Adrenal gland (tissue), 12 donors: ENCODE measurements around the gene ZHX3. TPM values are rescaled to one million over a fixed set of nuclear protein-coding genes. Genes with fewer than 3 reads are reported as not detected.

Experiments
- DNase-seq, 7 donors: peaks; one replicate each; pipeline ENCODE4 v3.0.0-alpha.2; 2019 to 2020
- H3K27ac ChIP-seq, 5 donors: fragments of 200-600 bp; sonication (generic) in 4 of 5; 1 replicate in 3 of 5; 2 replicates in 2 of 5; pipeline versions ENCODE4 v1.5.1 to v1.8.0; 2016 to 2020; ENCODE audit warnings: mild to moderate bottlenecking in 1 of 5
- H3K27me3 ChIP-seq: fragments of 200-600 bp; 2 replicates; pipeline ENCODE4 v1.8.0; 2021
- H3K36me3 ChIP-seq, 2 donors: fragments of 200-600 bp; replicated peaks in 1 of 2; 1 replicate in 1 of 2; 2 replicates in 1 of 2; pipeline versions ENCODE4 v1.5.1 to v1.8.0; 2018 to 2022
- H3K4me1 ChIP-seq, 2 donors: fragments of 200-600 bp; replicated peaks in 1 of 2; 1 replicate in 1 of 2; 2 replicates in 1 of 2; pipeline versions ENCODE4 v1.5.1 to v1.8.0; 2018 to 2021
- H3K4me3 ChIP-seq, 4 donors: fragments of 200-600 bp; sonication (generic) in 3 of 4; one replicate each; pipeline ENCODE4 v1.5.1; 2016 to 2018
- H3K9me3 ChIP-seq, 3 donors: fragments of 200-600 bp; sonication (generic) in 1 of 3; replicated peaks in 1 of 3; 1 replicate in 2 of 3; 2 replicates in 1 of 3; pipeline versions ENCODE4 v1.5.1 to v1.8.0; 2016 to 2021
- CTCF ChIP-seq, 6 experiments: fragments of 450-650 bp in 4 of 6; fragments of 200-600 bp in 2 of 6; sonication (generic) in 1 of 6; IDR thresholded peaks; 1 replicate in 5 of 6; 2 replicates in 1 of 6; pipeline versions ENCODE4 v1.5.1 to v1.8.0; 2016 to 2021; ENCODE audit warnings: antibody characterized with exemption in 6 of 6, mild to moderate bottlenecking in 2 of 6, moderate library complexity in 1 of 6
- POLR2A ChIP-seq, 2 donors: fragments of 450-650 bp; IDR thresholded peaks; one replicate each; pipeline ENCODE4 v1.6.1; 2017; ENCODE audit warnings: antibody characterized with exemption in 2 of 2, mild to moderate bottlenecking in 2 of 2, moderate library complexity in 1 of 2
- WGBS, 4 donors: extraction: QIAGEN DNeasy Blood & Tissue Kit in 2 of 4; methylation state at CpG; one replicate each; pipeline versions ENCODE4 v1.1.5 to v1.1.7; 2013 to 2017; 5-methylcytosine and 5-hydroxymethylcytosine counted together
- intact Hi-C, 2 donors: fragments of 100-400 bp; cut with DNase I; formaldehyde crosslinking; loops; one replicate each; pipeline versions ENCODE4 v1.14.1 to v1.15.0; 2022 to 2023
- polyA plus RNA-seq, 3 donors: library from polyadenylated mRNA; stranded (reverse); fragments of 200-250 nt in 2 of 3; fragments of 350-450 nt in 1 of 3; fragmentation: Illumina TruSeq in 1 of 3; extraction: RNeasy Lipid Tissue Mini Kit (QIAGEN cat#74804) in 1 of 3; gene quantifications; one replicate each; pipeline ENCODE4 v1.2.3, GENCODE V29; 2013 to 2014
- total RNA-seq, 9 donors: library from RNA; depleted of rRNA in 4 of 9; stranded (reverse); fragments of >200 nt in 4 of 9; fragments of 120-200 nt in 1 of 9; fragmentation: NEBNext Ultra II Directional in 1 of 9; extraction: Animal tissue kit (Norgen Biotek cat#: 25700) in 1 of 9; gene quantifications; one replicate each; pipeline versions ENCODE4 v1.1.0 to v1.2.4, GENCODE V29; 2013 to 2023
- donor health status: healthy with polysubstance abuse.
- donor health status: Bipolar disorder and iron deficiency.
- donor health status: DM: yes; HTN: yes; CAD: no.
- donor health status: DM: no; HTN: no; CAD: no.
- donor health status: DM: no; HTN: no; CAD: no.
- donor health status: DM: yes; HTN: yes; CAD: no.

The ZHX3 gene
- total and polyA plus RNA-seq, 12 donors = 20.7 to 91.1 (median 51.2) TPM

- peaks cover 0 to 79% of the 10 kb centered on the region in 2 donors for H3K36me3 ChIP-seq
- WGBS, 4 donors = 90 to 92% (median 90%) methylated on average over 16 to 27 of the region's 27 CpGs
- TF ChIP-seq CTCF (IDR thresholded peaks at IDR 0.05) = no peak
- TF ChIP-seq POLR2A (IDR thresholded peaks at IDR 0.05) = no peak
- H3K9me3 ChIP-seq = no peaks in the 10 kb centered on the region
- no peak overlapping the region for H3K4me3 ChIP-seq
- peak in 1 of 7 donors; percentile 10 for DNase-seq
- intact Hi-C loops = no loop called here
- H3K27ac ChIP-seq = no peak overlapping the region
- H3K4me1 ChIP-seq = no peaks in the 10 kb centered on the region
- H3K27me3 ChIP-seq = no peaks in the 10 kb centered on the region
Measured at GRCh38 chr20:41166201-41167117, 151.1 kb downstream of the ZHX3 start.

GRCh38 chr20:41165001-41165882 is 152.3 kb downstream of the ZHX3 start:
- no peaks in the 10 kb centered on the region for H3K27me3 ChIP-seq
- H3K27ac ChIP-seq = no peak overlapping the region
- 88 to 95% (median 93%) methylated on average over 19 to 24 of the region's 24 CpGs for WGBS, 4 donors
- intact Hi-C loops = no loop called here
- TF ChIP-seq POLR2A (IDR thresholded peaks at IDR 0.05) (no peak), CTCF (IDR thresholded peaks at IDR 0.05) (no peak)
- H3K4me1 ChIP-seq = no peaks in the 10 kb centered on the region
- H3K36me3 ChIP-seq = peaks cover 0 to 78% of the 10 kb centered on the region in 2 donors
- no peak overlapping the region for H3K4me3 ChIP-seq
- H3K9me3 ChIP-seq = no peaks in the 10 kb centered on the region
- DNase-seq = peak in 1 of 7 donors; percentile 0

GRCh38 chr20:41163821-41164220 is 153.7 kb downstream of the ZHX3 start:
- Histone ChIP-seq H3K4me1 (no peaks in the 10 kb centered on the region), H3K27ac (no peak overlapping the region), H3K36me3 (peaks cover 0 to 72% of the 10 kb centered on the region in 2 donors), H3K4me3 (no peak overlapping the region), H3K27me3 (no peaks in the 10 kb centered on the region), H3K9me3 (no peaks in the 10 kb centered on the region)
- no peak for TF ChIP-seq CTCF (IDR thresholded peaks at IDR 0.05)
- no peak for DNase-seq
- intact Hi-C loops = no loop called here
- WGBS, 4 donors = 87 to 97% (median 94%) methylated on average over 6 to 11 of the region's 11 CpGs

- Histone ChIP-seq H3K27ac (peak overlapping the region in 1 of 5 donors; percentile 13), H3K27me3 (no peaks in the 10 kb centered on the region), H3K9me3 (no peaks in the 10 kb centered on the region), H3K4me3 (no peak overlapping the region), H3K4me1 (peaks cover 0 to 6% of the 10 kb centered on the region in 2 donors), H3K36me3 (peaks cover 0 to 59% of the 10 kb centered on the region in 2 donors)
- intact Hi-C loops = no loop called here
- no peak for DNase-seq
- whole genome bisulfite sequencing, 4 donors = 93 to 96% (median 94%) methylated on average over 5 to 11 of the region's 11 CpGs
- no peak for TF ChIP-seq POLR2A (IDR thresholded peaks at IDR 0.05)
- TF ChIP-seq CTCF (IDR thresholded peaks at IDR 0.05) = no peak
Measured at GRCh38 chr20:41162396-41162795, 155.1 kb downstream of the ZHX3 start.
